Activated effector memory CD4-positive, alpha-beta T cell treated with anti-CD3 and anti-CD28 coated beads, Interleukin-2, amount 50 U/mL, for 16 hours (primary cell): ENCODE results near the gene HNRNPK.

Source experiments
- DNase-seq: peaks from one replicate; pipeline ENCODE4 v3.0.0-alpha.2; 2020

Gene HNRNPK

GRCh38 chr9:83979812-83980394 is at the start of gene HNRNPK:
Gene HNRNPK (minus strand): TSS chr9:83980215. CDS start chr9:83978252, 1,963 bp downstream.
- DNase-seq: peak; percentile 100

GRCh38 chr9:84027201-84027600 is 47.2 kb upstream of the HNRNPK start:
- DNase-seq: no peak

GRCh38 chr9:84024041-84024575 is 44.1 kb upstream of the HNRNPK start:
- DNase-seq: no peak

GRCh38 chr9:84007662-84008061 is 27.6 kb upstream of the HNRNPK start:
- DNase-seq: no peak

GRCh38 chr9:84003246-84003645 is 23.2 kb upstream of the HNRNPK start:
- DNase-seq: no peak

GRCh38 chr9:84002344-84002743 is 22.3 kb upstream of the HNRNPK start:
- DNase-seq: no peak

- DNase-seq: no peak
Measured at GRCh38 chr9:84001621-84002020, 21.6 kb upstream of the HNRNPK start.

- no peak for DNase-seq
Measured at GRCh38 chr9:84000186-84000585, 20.2 kb upstream of the HNRNPK start.

GRCh38 chr9:83999141-83999918 is 19.3 kb upstream of the HNRNPK start:
- no peak for DNase-seq

GRCh38 chr9:83996126-83996525 is 16.1 kb upstream of the HNRNPK start:
- no peak for DNase-seq

- no peak for DNase-seq
Measured at GRCh38 chr9:83992901-83993300, 12.9 kb upstream of the HNRNPK start.

- no peak for DNase-seq
Measured at GRCh38 chr9:83992407-83992806, 12.4 kb upstream of the HNRNPK start.

GRCh38 chr9:83991355-83991754 is 11.3 kb upstream of the HNRNPK start:
- no peak for DNase-seq

GRCh38 chr9:83988411-83988810 is 8.4 kb upstream of the HNRNPK start:
- DNase-seq: no peak

GRCh38 chr9:83987402-83987791 is 7.4 kb upstream of the HNRNPK start:
- DNase-seq: no peak

- DNase-seq: peak; percentile 63
Measured at GRCh38 chr9:83986765-83987401, 6.9 kb upstream of the HNRNPK start.

- no peak for DNase-seq
Measured at GRCh38 chr9:83986195-83986594, 6.2 kb upstream of the HNRNPK start.

- no peak for DNase-seq
Measured at GRCh38 chr9:83981126-83981871, 1.3 kb upstream of the HNRNPK start.

GRCh38 chr9:83980395-83981125 is 545 bp upstream of the HNRNPK start, which contains the start of gene RMI1:
Gene RMI1 (plus strand): TSS chr9:83980805. CDS start chr9:84000987, 20,182 bp downstream.
- peak; percentile 100 for DNase-seq

GRCh38 chr9:83978992-83979811 is 813 bp downstream of the HNRNPK start:
- DNase-seq: peak; percentile 95

- DNase-seq: no peak
Measured at GRCh38 chr9:83977196-83977595, 2.8 kb downstream of the HNRNPK start.
